ENCODE measurements around the gene MDM2.
"Not testable (repeated sequence)": the region's sequence is repeated elsewhere in the genome, so short reads cannot be mapped to it uniquely, and the experiment has no call there.

MDM2 gene

DNA sequence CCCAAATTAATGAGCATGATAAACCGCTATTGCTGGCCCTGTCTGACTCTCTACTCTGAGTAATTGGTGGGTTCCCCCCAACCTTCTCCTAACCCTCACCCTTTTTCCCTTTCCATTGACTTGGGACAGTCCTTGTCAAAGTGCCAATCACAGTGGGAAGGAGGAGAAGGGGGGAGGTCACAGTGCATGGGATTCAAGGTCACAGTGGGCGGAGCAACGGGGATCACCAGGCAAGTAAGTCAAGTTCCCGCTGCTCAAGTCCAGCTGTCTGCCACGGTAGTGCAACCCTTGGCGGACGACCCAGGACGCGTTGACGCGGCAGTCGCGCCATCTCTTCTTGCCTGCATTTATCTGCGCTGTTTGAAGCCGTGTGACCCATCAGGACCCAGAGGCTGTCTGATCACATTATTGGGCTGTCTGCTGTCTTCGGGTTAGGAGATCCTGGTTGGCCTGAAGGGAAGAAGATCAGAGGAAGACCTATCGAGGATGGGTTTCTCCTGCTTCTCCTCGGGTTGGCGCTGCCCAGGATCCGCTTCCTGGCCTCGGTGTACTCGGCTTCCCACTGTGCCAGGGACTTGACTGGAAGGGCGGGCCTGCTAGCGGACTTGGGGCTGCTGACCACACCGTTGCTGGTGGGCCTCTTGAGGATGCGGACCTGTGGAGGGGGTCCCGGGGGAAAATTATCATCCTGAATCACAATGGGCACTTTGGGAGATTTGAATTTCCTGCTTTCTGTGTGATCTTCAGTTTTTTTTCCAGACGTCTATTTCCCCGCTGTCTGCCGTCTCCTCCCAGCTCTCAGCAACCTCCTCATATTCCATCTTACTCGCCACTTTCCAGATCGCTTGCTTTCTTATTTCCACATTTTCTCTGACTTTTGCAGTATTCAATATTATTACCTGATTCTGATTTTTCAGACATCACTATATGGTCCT lies 3.1 kb upstream of the MDM2 start:
- in situ Hi-C loops (cut with HindIII; ENCODE audit: low sequenced_read_pairs) = no loop called here

DNA sequence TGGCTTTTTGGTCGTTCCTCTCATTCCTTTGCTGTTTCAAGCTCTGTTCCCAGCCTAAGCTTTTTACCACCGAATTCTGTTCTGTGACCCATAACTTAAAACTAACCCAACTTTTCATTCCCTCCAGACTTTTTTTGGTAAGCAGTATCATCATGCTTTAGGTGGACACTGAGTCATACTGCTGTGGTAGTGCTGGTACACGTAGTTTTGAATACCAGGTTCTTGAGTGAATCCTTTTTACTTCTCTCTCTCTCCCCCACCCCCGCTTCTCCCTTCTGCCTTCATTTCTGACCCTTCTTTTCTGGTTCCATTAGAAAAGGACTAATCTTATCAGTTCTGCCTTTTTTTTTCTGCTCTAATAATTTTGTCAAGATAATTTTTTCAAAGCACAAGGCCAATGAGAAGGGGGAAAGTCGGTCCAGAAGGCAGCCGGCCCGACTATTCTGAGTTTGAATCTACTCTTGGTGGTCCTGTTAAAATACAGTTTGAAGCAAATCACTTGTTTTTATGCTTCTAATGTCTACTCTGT lies 2.3 kb upstream of the MDM2 start:
- in situ Hi-C loops (cut with HindIII; ENCODE audit: low sequenced_read_pairs) = no loop called here

DNA sequence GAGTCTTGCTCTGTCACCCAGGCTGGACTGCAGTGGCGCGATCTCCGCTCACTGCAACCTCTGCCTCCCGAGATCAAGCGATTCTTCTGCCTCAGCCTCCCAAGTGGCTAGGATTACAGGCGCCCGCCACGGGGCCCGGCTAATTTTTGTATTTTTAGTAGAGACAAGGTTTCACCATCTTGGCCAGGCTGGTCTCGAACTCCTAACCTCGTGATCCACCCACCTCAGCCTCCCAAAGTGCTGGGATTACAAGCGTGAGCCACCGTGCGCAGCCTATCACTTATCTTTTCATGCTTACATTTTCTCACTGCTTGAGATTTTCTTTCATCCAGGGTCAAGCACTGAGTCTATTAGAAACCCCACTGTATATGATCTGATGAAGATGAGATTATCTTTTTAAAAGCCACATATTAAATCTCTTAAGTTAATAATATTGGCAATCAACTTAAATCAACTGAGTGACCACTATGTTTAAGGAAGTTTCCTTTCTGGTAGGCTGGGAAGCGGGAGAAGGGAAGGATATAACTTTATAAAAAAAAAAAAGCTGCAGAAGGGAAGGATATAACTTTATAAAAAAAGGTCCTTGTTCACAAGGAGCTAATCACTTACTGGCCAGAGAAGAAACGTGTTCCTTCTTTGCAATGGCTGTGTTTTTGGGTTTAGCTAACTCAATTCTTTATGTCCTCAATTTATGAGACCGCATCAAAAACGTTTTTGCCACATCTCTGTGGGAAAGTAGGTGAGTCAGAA lies 1.3 kb upstream of the MDM2 start:
- in situ Hi-C loops (cut with HindIII; ENCODE audit: low sequenced_read_pairs) = no loop called here

DNA sequence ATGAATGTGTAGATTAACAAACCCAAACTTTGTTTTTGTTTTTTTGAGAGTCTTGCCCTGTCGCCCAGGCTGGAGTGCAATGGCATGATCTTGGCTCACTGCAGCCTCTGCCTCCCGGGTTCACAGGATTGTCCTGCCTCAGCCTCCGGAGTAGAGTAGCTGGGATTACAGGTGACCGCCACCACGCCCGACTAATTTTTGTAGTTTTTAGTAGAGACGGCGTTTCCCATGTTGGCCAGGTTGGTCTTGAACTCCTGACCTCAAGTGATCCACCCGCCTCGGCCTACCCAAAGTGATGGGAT lies 752 bp upstream of the MDM2 start:
- in situ Hi-C loops (cut with HindIII; ENCODE audit: low sequenced_read_pairs) = not testable (repeated sequence)

DNA sequence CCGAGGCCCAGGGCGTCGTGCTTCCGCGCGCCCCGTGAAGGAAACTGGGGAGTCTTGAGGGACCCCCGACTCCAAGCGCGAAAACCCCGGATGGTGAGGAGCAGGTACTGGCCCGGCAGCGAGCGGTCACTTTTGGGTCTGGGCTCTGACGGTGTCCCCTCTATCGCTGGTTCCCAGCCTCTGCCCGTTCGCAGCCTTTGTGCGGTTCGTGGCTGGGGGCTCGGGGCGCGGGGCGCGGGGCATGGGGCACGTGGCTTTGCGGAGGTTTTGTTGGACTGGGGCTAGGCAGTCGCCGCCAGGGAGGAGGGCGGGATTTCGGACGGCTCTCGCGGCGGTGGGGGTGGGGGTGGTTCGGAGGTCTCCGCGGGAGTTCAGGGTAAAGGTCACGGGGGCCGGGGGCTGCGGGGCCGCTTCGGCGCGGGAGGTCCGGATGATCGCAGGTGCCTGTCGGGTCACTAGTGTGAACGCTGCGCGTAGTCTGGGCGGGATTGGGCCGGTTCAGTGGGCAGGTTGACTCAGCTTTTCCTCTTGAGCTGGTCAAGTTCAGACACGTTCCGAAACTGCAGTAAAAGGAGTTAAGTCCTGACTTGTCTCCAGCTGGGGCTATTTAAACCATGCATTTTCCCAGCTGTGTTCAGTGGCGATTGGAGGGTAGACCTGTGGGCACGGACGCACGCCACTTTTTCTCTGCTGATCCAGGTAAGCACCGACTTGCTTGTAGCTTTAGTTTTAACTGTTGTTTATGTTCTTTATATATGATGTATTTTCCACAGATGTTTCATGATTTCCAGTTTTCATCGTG lies 612 bp downstream of the MDM2 start:
- in situ Hi-C loops (cut with HindIII; ENCODE audit: low sequenced_read_pairs) = no loop called here

DNA sequence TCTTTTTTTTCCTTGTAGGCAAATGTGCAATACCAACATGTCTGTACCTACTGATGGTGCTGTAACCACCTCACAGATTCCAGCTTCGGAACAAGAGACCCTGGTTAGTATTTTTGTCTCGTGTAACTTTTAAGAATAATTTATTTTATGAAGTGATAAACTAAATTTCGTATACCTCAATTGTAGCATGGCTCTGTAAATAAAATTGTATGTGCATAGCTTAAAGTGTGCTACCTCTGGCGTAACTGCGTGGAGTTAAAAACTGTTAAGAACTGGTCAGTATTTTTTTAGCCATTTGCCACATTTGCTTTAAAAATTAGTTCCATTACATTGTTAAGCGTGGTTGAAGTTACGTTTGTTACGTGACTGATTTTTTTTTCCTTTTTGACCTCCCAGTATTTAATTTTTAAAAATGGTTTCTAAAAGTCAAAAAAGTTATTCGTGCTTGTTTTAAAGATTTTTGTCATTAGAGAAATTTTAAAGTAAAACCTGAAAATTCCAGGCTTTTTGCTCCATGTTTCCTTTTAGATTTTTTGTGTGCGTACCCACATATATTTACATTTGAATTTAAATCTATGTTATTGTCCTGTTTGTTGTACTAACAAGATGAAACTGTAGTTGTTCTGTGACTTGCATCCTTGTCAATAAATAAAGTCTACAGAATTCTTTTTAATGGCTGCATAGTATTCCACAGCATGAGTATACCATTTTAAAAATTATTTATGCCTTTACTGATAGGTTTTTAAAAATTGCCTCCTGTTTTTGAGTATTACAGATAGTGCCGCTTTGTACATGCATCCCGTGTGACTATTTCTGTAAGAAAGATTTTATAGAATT lies 1.4 kb downstream of the MDM2 start:
- in situ Hi-C loops (cut with HindIII; ENCODE audit: low sequenced_read_pairs) = no loop called here

DNA sequence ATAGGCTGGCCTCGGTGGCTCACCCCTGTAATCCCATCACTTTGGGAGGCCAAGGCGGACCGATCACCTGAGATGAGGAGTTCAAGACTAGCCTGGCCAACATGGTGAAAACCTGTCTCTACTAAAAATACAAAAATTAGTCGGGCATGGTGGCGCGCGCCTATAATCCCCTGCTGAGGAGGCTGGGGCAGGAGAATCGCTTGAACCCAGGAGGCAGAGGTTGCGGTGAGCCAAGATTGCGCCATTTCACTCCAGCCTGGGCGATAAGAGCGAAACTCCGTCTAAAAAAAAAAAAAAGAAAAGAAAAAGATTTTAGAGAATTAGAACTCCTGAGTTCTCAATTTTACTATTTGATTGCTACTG lies 2.0 kb downstream of the MDM2 start:
- in situ Hi-C loops (cut with HindIII; ENCODE audit: low sequenced_read_pairs) = not testable (repeated sequence)

DNA sequence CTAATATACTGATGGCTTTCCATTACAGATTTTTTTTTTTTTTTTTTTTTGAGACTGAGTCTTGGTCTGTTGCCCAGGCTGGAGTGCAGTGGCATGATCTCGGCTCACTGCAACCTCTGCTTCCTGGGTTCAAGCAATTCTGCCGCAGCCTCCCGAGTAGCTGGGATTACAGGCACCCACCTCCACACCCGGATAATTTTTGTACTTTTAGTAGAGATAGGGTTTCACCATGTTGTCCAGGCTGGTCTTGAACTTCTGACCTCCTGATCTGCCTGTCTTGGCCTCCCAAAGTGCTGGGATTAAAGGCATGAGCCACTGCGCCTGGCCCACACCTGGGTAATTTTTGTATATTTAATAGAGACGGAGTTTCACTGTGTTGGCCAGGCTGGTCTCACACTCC lies 3.6 kb downstream of the MDM2 start:
- in situ Hi-C loops (cut with HindIII; ENCODE audit: low sequenced_read_pairs) = not testable (repeated sequence)

DNA sequence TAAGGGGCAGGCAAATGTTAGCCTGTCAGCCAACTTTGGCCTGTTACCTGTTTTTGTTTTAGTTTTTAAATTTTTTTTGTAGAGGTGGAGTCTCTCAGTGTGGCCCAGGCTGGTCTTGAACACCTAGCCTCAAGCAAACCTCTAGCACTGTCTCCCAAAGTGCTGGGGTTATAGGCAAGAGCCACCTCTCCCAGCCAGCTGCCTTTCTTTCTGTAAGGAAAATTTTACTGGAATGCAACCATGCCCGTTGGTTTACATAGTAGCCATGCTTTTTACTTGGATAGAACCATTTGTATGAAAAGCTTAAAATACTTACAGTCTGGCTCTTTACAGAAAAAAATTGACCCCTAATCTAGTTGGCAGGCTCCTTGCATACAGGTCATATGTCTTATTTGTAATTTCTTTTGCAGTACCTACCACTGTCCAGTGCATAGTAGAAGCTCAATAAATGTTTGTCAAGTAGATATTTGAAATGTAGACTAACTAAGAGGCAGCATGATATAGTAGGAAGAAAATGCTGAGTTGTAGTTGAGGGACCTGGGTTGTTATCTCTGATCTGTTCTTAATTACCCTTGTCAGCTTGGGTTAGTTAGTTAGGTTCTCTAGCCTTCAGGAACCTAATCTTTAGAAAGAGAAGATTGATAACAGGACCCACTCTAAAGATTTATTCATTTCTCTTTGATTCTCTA lies 4.7 kb downstream of the MDM2 start:
- in situ Hi-C loops (cut with HindIII; ENCODE audit: low sequenced_read_pairs) = no loop called here

DNA sequence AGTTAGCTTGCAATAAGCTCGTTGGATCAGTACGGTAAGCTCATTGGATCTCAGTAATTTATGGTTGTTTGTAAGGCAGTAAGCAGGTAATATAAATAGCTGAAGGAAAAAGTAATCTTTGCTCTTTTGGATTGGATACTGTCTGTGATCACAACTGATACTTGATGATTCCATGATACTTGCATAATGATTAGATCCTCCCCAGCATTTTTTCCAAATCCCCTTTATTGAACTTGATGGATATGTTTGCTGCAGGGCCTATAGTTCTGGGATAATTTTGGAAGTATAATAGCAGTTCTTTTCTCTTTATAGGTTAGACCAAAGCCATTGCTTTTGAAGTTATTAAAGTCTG lies 5.2 kb downstream of the MDM2 start:
- in situ Hi-C loops (cut with HindIII; ENCODE audit: low sequenced_read_pairs) = no loop called here

DNA sequence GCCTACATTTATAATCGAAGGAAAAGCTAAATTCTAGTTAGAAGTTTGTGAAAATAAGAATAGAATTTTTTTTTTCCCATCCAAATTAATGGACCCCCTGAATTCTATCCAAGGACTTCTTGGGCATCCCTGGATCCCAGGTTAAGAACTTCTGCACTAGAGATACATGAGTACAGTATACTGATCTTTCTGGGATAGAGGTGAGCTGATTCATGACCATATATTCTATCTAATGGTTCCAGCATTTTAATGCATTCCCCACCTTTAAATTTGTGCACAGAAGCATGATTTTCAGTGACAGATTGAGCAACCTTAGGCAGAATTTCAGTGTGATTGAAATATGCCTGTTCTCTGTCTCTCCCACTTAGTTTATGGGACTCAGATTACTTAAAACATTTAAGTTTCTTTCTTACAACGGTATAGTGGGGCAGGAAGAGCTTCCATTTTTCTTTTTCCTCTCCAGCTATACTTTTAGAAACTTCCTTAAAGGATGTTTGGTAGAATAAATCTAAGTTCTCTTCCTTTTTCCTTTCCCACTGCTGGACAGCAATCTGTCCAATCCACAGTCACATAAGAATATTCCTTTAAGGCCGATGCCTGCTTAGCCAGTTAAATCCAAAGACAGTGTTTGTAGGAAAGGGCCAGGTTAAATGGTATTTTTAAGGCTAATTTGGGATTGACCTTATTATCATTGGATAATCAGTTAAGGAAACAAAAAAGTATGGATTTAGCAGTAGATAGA lies 6.7 kb downstream of the MDM2 start:
- in situ Hi-C loops (cut with HindIII; ENCODE audit: low sequenced_read_pairs) = no loop called here

DNA sequence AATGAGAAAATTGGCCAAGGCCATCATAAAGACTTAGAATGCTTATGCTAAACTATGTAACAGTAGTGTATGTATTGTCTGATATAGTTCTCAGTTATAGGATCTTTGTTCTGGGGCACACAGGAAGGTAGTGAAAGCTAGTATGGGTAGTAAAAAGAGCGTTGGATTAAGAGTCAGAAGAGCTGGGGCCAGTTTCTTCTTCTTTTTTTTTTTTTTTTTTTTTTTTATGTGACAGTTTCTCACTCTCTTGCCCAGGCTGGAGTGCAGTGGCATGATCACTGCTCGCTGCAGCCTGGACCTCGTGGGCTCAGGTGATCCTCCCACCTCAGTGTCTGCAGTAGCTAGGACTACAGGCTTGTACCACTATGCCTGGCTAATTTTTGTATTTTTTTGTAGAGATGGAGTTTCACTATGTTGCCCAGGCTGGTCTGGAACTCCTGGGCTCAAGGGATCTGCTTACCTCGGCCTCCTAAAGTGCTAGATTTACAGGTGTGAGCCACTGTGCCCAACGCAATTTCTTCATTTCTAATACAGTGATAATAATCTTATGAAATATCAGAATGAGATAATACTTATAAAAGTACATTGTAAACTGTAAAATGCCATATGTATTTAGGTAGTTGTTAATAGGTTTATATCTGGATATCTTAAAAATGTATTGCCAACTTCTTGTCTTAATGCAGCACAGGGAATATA lies 7.4 kb downstream of the MDM2 start:
- in situ Hi-C loops (cut with HindIII; ENCODE audit: low sequenced_read_pairs) = no loop called here

DNA sequence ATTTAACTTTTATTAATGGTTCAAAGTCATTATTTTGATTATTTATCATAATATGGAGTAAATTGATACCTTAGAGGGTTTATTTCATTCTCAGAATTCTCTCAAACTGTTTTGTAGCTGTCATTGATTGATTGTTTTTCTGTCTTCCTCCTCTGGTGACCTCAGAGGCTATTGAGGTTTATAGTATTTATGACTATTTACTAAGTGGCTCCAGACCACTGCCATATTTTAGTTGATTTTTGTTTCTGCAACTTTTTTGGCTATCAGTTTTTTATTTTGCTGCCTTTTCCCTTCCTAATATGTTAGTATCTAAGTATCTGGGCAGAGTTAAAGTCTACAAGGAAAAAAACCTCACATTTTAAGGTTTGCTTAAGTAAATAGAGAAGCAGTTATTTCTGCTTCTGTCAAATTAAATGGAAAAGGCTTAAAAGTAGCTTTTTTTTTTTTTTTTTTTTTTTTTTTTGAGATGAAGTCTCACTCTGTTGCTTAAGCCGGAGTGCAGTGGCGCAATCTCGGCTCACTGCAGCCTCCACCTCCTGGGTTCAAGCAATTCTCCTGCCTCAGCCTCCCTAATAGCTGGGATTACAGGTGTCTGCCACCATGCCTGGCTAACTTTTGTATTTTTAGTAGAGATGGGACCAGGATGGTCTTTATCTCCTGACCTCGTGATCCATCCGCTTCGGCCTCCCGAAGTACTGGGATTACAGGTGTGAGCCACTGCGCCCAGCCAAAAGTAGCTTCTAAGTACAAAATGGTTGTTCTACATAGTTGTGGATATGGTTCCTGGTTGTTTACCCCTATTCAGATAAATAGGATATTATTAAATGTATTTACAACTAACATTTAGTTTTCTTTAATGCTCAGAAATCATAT lies 8.2 kb downstream of the MDM2 start:
- in situ Hi-C loops (cut with HindIII; ENCODE audit: low sequenced_read_pairs) = no loop called here

DNA sequence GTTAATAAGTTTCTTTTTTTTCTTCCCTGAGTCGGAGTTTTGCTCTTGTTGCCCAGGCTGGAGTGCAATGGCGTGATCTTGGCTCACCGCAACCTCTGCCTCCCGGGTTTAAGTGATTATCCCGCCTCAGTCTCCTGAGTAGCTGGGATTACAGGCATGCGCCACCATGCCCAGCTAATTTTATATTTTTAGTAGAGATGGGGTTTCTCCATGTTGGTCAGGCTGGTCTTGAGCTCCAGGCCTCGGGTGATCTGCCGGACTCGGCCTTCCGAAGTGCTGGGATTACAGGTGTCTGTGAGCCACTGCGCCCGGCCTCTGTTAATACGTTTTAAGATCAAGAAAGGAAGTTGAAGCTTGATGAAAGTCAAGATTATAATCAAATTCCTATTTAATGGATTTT lies 11.5 kb downstream of the MDM2 start:
- in situ Hi-C loops (cut with HindIII; ENCODE audit: low sequenced_read_pairs) = not testable (repeated sequence)

DNA sequence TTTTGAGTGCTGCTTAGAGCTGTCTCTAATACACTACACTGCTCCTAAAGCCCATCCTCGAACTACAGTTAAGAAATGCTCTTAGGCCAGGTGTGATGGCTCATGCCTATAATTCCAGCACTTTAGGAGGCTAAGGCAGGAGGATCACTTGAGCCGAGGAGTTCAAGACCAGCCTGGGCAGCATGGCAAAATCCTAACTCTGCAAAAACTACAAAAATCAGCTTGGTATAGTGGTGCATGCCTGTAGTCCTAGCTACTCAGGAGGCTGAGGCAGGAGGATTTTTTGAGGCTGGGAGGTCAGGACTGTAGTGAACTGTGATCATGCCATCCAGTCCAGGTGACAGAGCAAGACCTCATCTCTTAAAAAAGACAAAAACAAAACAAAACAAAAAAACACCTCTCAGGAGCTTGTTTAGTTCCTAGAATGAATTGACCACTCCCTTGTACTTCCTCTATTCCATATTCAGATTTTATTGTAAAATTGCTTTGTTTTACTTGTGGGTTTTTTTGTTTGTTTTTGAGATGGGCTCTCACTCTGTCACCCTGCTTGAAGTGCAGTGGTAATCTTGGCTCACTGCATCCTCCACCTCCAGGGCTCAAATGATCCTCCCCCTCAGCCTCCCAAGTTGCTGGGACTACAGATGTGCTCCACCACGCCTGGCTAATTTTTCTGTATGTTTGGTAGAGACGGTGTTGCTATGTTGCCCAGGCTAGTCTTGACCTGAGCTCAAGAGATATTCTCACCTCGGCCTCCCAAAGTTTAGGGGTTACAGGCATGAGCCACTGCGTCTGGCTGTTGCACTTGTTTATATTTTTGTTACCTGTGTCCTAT lies 13.6 kb downstream of the MDM2 start:
- in situ Hi-C loops (cut with HindIII; ENCODE audit: low sequenced_read_pairs) = no loop called here

DNA sequence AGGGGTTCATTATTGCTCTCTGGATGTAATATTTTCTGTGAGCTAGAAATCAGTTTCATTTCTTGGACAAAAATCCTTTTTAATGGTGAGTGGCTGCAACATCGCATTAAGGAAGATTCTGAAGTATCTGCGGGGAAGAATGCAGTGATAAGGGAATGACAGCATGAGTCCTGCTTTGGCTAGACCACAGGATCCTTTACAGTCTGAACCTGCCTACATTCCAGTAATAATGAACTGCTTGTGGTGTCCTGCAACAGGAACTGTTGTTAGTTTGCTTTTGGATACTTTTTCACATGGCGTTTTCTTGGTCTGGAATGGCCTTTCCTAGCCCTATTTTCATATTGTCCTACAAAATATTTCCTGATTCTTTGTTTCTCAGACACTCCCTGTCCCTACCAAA lies 15.7 kb downstream of the MDM2 start:
- in situ Hi-C loops (cut with HindIII; ENCODE audit: low sequenced_read_pairs) = no loop called here

DNA sequence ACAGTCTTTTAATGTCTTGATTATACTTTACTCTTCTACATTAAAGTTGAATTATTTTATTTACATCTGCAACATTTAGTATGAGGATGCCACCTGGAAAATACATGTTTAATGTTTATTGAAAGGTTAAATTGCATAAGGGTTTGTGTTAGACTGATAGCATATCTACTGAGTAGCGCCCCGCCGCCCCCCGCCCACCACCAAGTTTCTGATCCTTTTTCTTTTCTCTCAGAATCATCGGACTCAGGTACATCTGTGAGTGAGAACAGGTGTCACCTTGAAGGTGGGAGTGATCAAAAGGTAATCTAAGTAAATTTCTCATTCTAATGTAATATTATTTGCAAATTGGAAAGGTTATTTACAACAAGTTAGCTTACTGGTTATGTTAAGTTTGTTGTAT lies 16.2 kb downstream of the MDM2 start:
- in situ Hi-C loops (cut with HindIII; ENCODE audit: low sequenced_read_pairs) = no loop called here
